A549 (cell line): ENCODE measurements around the gene ATP6V0E1.

ENCODE experiments used
- EP300 ChIP-seq, 2 experiments: fragments of >200 bp; sonication (Bioruptor Twin); formaldehyde crosslinking; IDR thresholded peaks; 2 replicates in 1 of 2; 3 replicates in 1 of 2; pipeline ENCODE4 v1.6.1; 2016 to 2017
- MAFK ChIP-seq: fragments of 450-650 bp; IDR thresholded peaks from 2 replicates; pipeline ENCODE4 v1.6.1; 2014; ENCODE audit not compliant: partially characterized antibody
- NPAS2 ChIP-seq: fragments of 250-450 bp; sonication (Bioruptor Pico); IDR thresholded peaks from 2 replicates; pipeline ENCODE4 v1.8.0; 2022; ENCODE audit warnings: mild to moderate bottlenecking, moderate library complexity, borderline replicate concordance
- POLR2A ChIP-seq: IDR thresholded peaks from 2 replicates; pipeline ENCODE4 v1.6.1; 2012; ENCODE audit warnings: mild to moderate bottlenecking, low read length
- RARB ChIP-seq: fragments of 250-450 bp; sonication (Bioruptor Pico); IDR thresholded peaks from 2 replicates; pipeline ENCODE4 v1.8.0; 2021; ENCODE audit warnings: mild to moderate bottlenecking, moderate library complexity
- TF ChIP-seq, protein P1 (sequence below): fragments of >200 bp; sonication (Bioruptor Twin); formaldehyde crosslinking; IDR thresholded peaks from 3 replicates; pipeline ENCODE4 v1.5.1; 2016

DNA sequence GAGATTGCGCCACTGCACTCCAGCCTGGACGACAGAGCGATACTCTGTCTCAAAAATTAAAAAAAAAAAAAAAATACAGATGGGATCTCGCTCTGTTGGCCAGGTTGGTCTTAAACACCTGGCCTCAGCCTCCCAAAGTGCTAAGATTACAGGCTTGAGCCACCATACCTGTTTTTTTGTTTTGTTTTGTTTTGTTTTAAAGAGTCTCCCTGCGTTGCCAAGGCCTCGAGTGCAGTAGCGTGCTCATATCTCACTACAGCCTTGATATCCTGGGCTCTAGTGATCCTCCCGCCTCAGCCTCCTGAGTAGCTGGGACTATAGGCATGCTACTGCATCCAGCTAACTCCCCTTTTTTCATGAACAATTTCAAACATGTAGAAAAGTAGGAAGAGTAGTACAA is 7.2 kb downstream of the ATP6V0E1 start:
- TF ChIP-seq, protein P1, sequence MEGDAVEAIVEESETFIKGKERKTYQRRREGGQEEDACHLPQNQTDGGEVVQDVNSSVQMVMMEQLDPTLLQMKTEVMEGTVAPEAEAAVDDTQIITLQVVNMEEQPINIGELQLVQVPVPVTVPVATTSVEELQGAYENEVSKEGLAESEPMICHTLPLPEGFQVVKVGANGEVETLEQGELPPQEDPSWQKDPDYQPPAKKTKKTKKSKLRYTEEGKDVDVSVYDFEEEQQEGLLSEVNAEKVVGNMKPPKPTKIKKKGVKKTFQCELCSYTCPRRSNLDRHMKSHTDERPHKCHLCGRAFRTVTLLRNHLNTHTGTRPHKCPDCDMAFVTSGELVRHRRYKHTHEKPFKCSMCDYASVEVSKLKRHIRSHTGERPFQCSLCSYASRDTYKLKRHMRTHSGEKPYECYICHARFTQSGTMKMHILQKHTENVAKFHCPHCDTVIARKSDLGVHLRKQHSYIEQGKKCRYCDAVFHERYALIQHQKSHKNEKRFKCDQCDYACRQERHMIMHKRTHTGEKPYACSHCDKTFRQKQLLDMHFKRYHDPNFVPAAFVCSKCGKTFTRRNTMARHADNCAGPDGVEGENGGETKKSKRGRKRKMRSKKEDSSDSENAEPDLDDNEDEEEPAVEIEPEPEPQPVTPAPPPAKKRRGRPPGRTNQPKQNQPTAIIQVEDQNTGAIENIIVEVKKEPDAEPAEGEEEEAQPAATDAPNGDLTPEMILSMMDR: no peak
- TF ChIP-seq POLR2A (no peak), MAFK (no peak), RARB (no peak), NPAS2 (no peak), EP300 (IDR thresholded peaks at IDR 0.05) (no peak)
